Neural crest cell (in vitro differentiated cells): ENCODE measurements around the gene HTD2. TPM values are rescaled to one million over a fixed set of nuclear protein-coding genes. Genes with fewer than 3 reads are reported as not detected.
"Not testable (repeated sequence)": the region's sequence is repeated elsewhere in the genome, so short reads cannot be mapped to it uniquely, and the experiment has no call there.

ENCODE experiments used
- DNase-seq: peaks from one replicate; pipeline ENCODE4 v3.0.0; 2021; ENCODE audit warnings: low read depth, mixed read lengths, low spot score
- H3K27ac Mint-ChIP-seq: one replicate; pipeline ENCODE4 v1.8.0; 2021; ENCODE audit warnings: mild to moderate bottlenecking, mixed read lengths; ENCODE audit not compliant: unreplicated experiment
- H3K27me3 Mint-ChIP-seq: 2 replicates; pipeline ENCODE4 v1.8.0; 2021; ENCODE audit warnings: low read depth, mild to moderate bottlenecking, mixed read lengths
- H3K36me3 Mint-ChIP-seq: 2 replicates; pipeline ENCODE4 v1.8.0; 2021; ENCODE audit warnings: low read depth, mild to moderate bottlenecking, mixed read lengths
- H3K4me1 Mint-ChIP-seq: 2 replicates; pipeline ENCODE4 v1.8.0; 2021; ENCODE audit warnings: mixed read lengths
- H3K4me3 Mint-ChIP-seq: one replicate; pipeline ENCODE4 v1.8.0; 2021; ENCODE audit warnings: mild to moderate bottlenecking, mixed read lengths
- H3K9me3 Mint-ChIP-seq: 2 replicates; pipeline ENCODE4 v1.8.0; 2021; ENCODE audit warnings: mixed read lengths
- CTCF ChIP-seq: fragments of 200-600 bp; sonication (generic); conservative IDR thresholded peaks from 2 replicates; pipeline ENCODE4 v1.5.0; 2021; ENCODE audit warnings: antibody characterized with exemption, mild to moderate bottlenecking
- total RNA-seq: library from RNA; stranded (reverse); gene quantifications from 2 replicates; pipeline ENCODE4 v1.2.1, GENCODE V29; 2021

The HTD2 gene
- total RNA-seq, 1 donor from 2014 or later, result 11.3 TPM

GRCh38 chr3:58266577-58266976, 39.7 kb upstream of the HTD2 start:
- no peak for TF ChIP-seq CTCF
- H3K4me1 Mint-ChIP-seq, result no peaks in the 10 kb centered on the region
- H3K36me3 Mint-ChIP-seq, result no peaks in the 10 kb centered on the region
- no peak overlapping the region for H3K4me3 Mint-ChIP-seq
- no peaks in the 10 kb centered on the region for H3K27me3 Mint-ChIP-seq
- no peaks in the 10 kb centered on the region for H3K9me3 Mint-ChIP-seq
- no peak for DNase-seq
- H3K27ac Mint-ChIP-seq, result no peak overlapping the region

GRCh38 chr3:58267543-58267942, 38.8 kb upstream of the HTD2 start:
- not testable (repeated sequence) for H3K4me3 Mint-ChIP-seq, H3K9me3 Mint-ChIP-seq, H3K27me3 Mint-ChIP-seq, H3K36me3 Mint-ChIP-seq, H3K4me1 Mint-ChIP-seq, H3K27ac Mint-ChIP-seq, DNase-seq

GRCh38 chr3:58269356-58269755, 37.0 kb upstream of the HTD2 start:
- Mint-ChIP-seq H3K36me3 (peaks cover 2% of the 10 kb centered on the region), H3K4me3 (no peak overlapping the region), H3K9me3 (no peaks in the 10 kb centered on the region), H3K27ac (no peak overlapping the region), H3K27me3 (no peaks in the 10 kb centered on the region), H3K4me1 (no peaks in the 10 kb centered on the region)
- TF ChIP-seq CTCF, result no peak
- no peak for DNase-seq

GRCh38 chr3:58270485-58270884, 35.8 kb upstream of the HTD2 start:
- no peak for DNase-seq
- H3K9me3 Mint-ChIP-seq, result no peaks in the 10 kb centered on the region
- H3K27me3 Mint-ChIP-seq, result no peaks in the 10 kb centered on the region
- peaks cover 5% of the 10 kb centered on the region for H3K36me3 Mint-ChIP-seq
- H3K27ac Mint-ChIP-seq, result no peak overlapping the region
- no peaks in the 10 kb centered on the region for H3K4me1 Mint-ChIP-seq
- no peak for TF ChIP-seq CTCF
- H3K4me3 Mint-ChIP-seq, result no peak overlapping the region

- DNase-seq, result no peak
- Mint-ChIP-seq H3K4me1 (no peaks in the 10 kb centered on the region), H3K27ac (no peak overlapping the region), H3K9me3 (no peaks in the 10 kb centered on the region), H3K27me3 (no peaks in the 10 kb centered on the region), H3K36me3 (peaks cover 18% of the 10 kb centered on the region), H3K4me3 (no peak overlapping the region)
- TF ChIP-seq CTCF, result no peak
These were observed 34.3 kb upstream of the HTD2 start for GRCh38 chr3:58271901-58272501.

- no peaks in the 10 kb centered on the region for H3K4me1 Mint-ChIP-seq
- no peak overlapping the region for H3K4me3 Mint-ChIP-seq
- no peak overlapping the region for H3K27ac Mint-ChIP-seq
- no peak for DNase-seq
- no peaks in the 10 kb centered on the region for H3K27me3 Mint-ChIP-seq
- H3K9me3 Mint-ChIP-seq, result peaks cover 4% of the 10 kb centered on the region
- peaks cover 25% of the 10 kb centered on the region for H3K36me3 Mint-ChIP-seq
- TF ChIP-seq CTCF, result no peak
These were observed 33.4 kb upstream of the HTD2 start for GRCh38 chr3:58272891-58273290.

GRCh38 chr3:58273362-58273761, 33.0 kb upstream of the HTD2 start:
- H3K27ac Mint-ChIP-seq, result not testable (repeated sequence)

More at GRCh38 chr3:58273362-58273761, 33.0 kb upstream of the HTD2 start:
- not testable (repeated sequence) for DNase-seq, H3K4me1 Mint-ChIP-seq, H3K9me3 Mint-ChIP-seq, H3K4me3 Mint-ChIP-seq, H3K27me3 Mint-ChIP-seq
- peaks cover 30% of the 10 kb centered on the region for H3K36me3 Mint-ChIP-seq
